ENCODE data around the gene LYAR. TPM values are rescaled to one million over a fixed set of nuclear protein-coding genes. Genes with fewer than 3 reads are reported as not detected.

The LYAR gene
- total RNA-seq, 1 experiment from 2014 or later = 29.8 TPM

DNA sequence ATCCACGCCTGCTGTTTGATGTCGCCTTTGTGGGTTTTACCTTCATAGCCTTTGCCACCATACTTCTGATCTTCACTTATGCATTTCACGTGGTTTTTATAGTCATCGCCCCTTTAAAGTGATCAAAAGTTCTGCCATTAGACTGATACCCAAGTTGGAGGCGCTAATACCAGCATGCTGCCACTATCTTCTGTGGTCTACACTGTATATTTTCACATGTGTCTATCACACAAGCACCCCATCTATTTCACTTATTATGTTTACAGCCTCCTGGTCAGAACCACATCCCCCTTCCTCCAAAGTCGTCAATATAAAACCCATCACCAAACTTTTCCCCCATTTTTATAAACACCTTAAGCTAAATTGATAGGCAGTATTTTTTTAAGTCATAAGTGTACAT is 8.2 kb downstream of the LYAR start:
- Histone ChIP-seq H3K36me3 (ENCODE audit: control insufficient read depth, insufficient read depth, low read length) (peaks cover 2% of the 10 kb centered on the region; the same call in 1 of the 2 replicates), H3K4me1 (no peaks in the 10 kb centered on the region), H3K9me3 (no peaks in the 10 kb centered on the region), H3K27me3 (replicated peaks; ENCODE audit: control insufficient read depth, insufficient read depth, low read length) (no peaks in the 10 kb centered on the region), H3K4me3 (ENCODE audit: low read depth, low read length) (no peak overlapping the region)
- Mint-ChIP-seq H3K27ac (ENCODE audit: unreplicated experiment) (no peak overlapping the region), H3K27me3 (ENCODE audit: insufficient read depth, unreplicated experiment) (no peaks in the 10 kb centered on the region), H3K4me1 (ENCODE audit: low read depth, unreplicated experiment) (no peaks in the 10 kb centered on the region), H3K36me3 (ENCODE audit: insufficient read depth, unreplicated experiment) (peaks cover 71% of the 10 kb centered on the region), H3K9me3 (ENCODE audit: unreplicated experiment) (no peaks in the 10 kb centered on the region), H3K4me3 (ENCODE audit: unreplicated experiment) (no peak overlapping the region)
- CTCF ChIA-PET = no interaction called here
- TF ChIP-seq, protein P1, sequence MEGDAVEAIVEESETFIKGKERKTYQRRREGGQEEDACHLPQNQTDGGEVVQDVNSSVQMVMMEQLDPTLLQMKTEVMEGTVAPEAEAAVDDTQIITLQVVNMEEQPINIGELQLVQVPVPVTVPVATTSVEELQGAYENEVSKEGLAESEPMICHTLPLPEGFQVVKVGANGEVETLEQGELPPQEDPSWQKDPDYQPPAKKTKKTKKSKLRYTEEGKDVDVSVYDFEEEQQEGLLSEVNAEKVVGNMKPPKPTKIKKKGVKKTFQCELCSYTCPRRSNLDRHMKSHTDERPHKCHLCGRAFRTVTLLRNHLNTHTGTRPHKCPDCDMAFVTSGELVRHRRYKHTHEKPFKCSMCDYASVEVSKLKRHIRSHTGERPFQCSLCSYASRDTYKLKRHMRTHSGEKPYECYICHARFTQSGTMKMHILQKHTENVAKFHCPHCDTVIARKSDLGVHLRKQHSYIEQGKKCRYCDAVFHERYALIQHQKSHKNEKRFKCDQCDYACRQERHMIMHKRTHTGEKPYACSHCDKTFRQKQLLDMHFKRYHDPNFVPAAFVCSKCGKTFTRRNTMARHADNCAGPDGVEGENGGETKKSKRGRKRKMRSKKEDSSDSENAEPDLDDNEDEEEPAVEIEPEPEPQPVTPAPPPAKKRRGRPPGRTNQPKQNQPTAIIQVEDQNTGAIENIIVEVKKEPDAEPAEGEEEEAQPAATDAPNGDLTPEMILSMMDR (IDR thresholded peaks at IDR 0.05; ENCODE audit: insufficient read depth in 1 of 2, low read depth in 1 of 2, low read length in 1 of 2, severe bottlenecking in 1 of 2, unreplicated experiment in 1 of 2) = no peak
- intact Hi-C loops (cut with micrococcal nuclease; ENCODE audit: unreplicated experiment) = no loop called here
- DNase-seq = no peak
- BruUV-seq (replicated peaks) = no TSS peak
- POLR2A ChIA-PET = no interaction called here

DNA sequence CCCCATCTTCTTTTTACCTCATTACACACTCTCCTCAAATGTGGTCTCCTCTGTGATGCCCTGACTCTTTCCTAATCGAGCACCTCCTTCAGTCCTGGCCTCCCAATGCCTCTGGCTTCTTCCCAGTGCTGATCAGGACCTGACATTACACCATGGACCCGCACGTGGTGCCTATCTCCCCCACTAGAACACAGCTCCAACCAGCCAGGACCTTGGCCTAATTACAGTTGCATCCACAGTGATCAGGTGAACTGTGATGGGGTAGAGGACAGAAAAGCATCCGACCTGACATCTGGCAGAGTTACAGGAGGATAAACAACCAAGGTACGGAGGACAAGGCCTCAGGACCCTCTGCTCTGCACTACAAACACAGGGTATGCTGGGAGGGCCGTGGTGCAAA is 12.4 kb downstream of the LYAR start:
- Histone ChIP-seq H3K9me3 (no peaks in the 10 kb centered on the region), H3K27me3 (replicated peaks; ENCODE audit: control insufficient read depth, insufficient read depth, low read length) (no peaks in the 10 kb centered on the region), H3K4me3 (ENCODE audit: low read depth, low read length) (no peak overlapping the region), H3K4me1 (no peaks in the 10 kb centered on the region), H3K36me3 (ENCODE audit: control insufficient read depth, insufficient read depth, low read length) (no peaks in the 10 kb centered on the region; the same call in 1 of the 2 replicates)
- no peaks in the 10 kb centered on the region for H3K4me1 Mint-ChIP-seq (ENCODE audit: low read depth, unreplicated experiment)
- intact Hi-C loops (cut with micrococcal nuclease; ENCODE audit: unreplicated experiment) = no loop called here
- no peak overlapping the region for H3K4me3 Mint-ChIP-seq (ENCODE audit: unreplicated experiment)
- no peaks in the 10 kb centered on the region for H3K27me3 Mint-ChIP-seq (ENCODE audit: insufficient read depth, unreplicated experiment)
- DNase-seq = no peak
- H3K36me3 Mint-ChIP-seq (ENCODE audit: insufficient read depth, unreplicated experiment) = peaks cover 66% of the 10 kb centered on the region
- ChIA-PET POLR2A (no interaction called here), CTCF (no interaction called here)
- BruUV-seq (replicated peaks) = no TSS peak
- no peak overlapping the region for H3K27ac Mint-ChIP-seq (ENCODE audit: unreplicated experiment)
- TF ChIP-seq, protein P1 (IDR thresholded peaks at IDR 0.05; ENCODE audit: insufficient read depth in 1 of 2, low read depth in 1 of 2, low read length in 1 of 2, severe bottlenecking in 1 of 2, unreplicated experiment in 1 of 2) = no peak
- no peaks in the 10 kb centered on the region for H3K9me3 Mint-ChIP-seq (ENCODE audit: unreplicated experiment)

DNA sequence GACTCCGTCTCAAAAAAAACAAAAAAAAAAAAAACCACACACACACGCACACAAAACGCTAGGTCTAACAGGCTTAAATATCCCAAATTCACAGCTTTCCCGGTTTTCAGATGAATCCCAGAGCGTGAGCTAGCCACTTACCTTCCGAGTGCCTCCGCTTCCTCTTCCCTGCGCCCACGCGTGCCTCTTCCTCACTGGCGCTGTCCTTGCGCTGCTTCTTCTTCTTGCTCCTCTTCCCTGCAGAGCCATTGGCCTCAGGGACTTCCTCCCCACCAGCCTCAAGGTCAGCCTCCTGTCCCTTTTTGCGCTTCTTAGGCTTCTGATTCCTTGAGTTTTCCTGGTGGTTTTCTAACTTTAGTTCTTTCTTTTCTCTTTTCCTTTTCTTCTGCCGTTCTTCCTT is 15.7 kb downstream of the LYAR start:
- Mint-ChIP-seq H3K9me3 (ENCODE audit: unreplicated experiment) (no peaks in the 10 kb centered on the region), H3K4me1 (ENCODE audit: low read depth, unreplicated experiment) (no peaks in the 10 kb centered on the region), H3K27ac (ENCODE audit: unreplicated experiment) (no peak overlapping the region), H3K36me3 (ENCODE audit: insufficient read depth, unreplicated experiment) (peaks cover 63% of the 10 kb centered on the region), H3K4me3 (ENCODE audit: unreplicated experiment) (no peak overlapping the region), H3K27me3 (ENCODE audit: insufficient read depth, unreplicated experiment) (no peaks in the 10 kb centered on the region)
- Histone ChIP-seq H3K9me3 (no peaks in the 10 kb centered on the region), H3K27me3 (replicated peaks; ENCODE audit: control insufficient read depth, insufficient read depth, low read length) (no peaks in the 10 kb centered on the region), H3K4me3 (ENCODE audit: low read depth, low read length) (no peak overlapping the region), H3K4me1 (no peaks in the 10 kb centered on the region), H3K36me3 (ENCODE audit: control insufficient read depth, insufficient read depth, low read length) (no peaks in the 10 kb centered on the region; the same call in 1 of the 2 replicates)
- TF ChIP-seq, protein P1 (IDR thresholded peaks at IDR 0.05; ENCODE audit: insufficient read depth in 1 of 2, low read depth in 1 of 2, low read length in 1 of 2, severe bottlenecking in 1 of 2, unreplicated experiment in 1 of 2) = no peak
- intact Hi-C loops (cut with micrococcal nuclease; ENCODE audit: unreplicated experiment) = no loop called here
- POLR2A ChIA-PET = no interaction called here
- BruUV-seq (replicated peaks) = no TSS peak
- CTCF ChIA-PET = no interaction called here
- no peak for DNase-seq

Measured in Caco-2 (cell line).